OCI-LY1 (cell line): ENCODE measurements around the gene PSMA7.

Experiments used
- H2AFZ ChIP-seq: fragments of 200-600 bp; sonication (generic), shearing (Covaris generic); 2 replicates; pipeline ENCODE4 v1.6.0; 2014; ENCODE audit warnings: antibody characterized with exemption, mild to moderate bottlenecking, low read length
- H3F3A ChIP-seq: fragments of 200-600 bp; sonication (generic), shearing (Covaris generic); 2 replicates; pipeline ENCODE4 v1.6.0; 2014; ENCODE audit warnings: mild to moderate bottlenecking, antibody characterized with exemption, low read length, moderate library complexity; ENCODE audit not compliant: insufficient read depth
- H3K27ac ChIP-seq: fragments of 200-600 bp; sonication (generic); 2 replicates; pipeline ENCODE4 v1.5.1; 2014; ENCODE audit warnings: low read length, mixed run types, mild to moderate bottlenecking, low read depth; ENCODE audit not compliant: poor library complexity, severe bottlenecking
- H3K27me3 ChIP-seq: fragments of 200-600 bp; sonication (generic); 2 replicates; pipeline ENCODE4 v1.6.0; 2014; ENCODE audit warnings: antibody characterized with exemption, mild to moderate bottlenecking, low read length, moderate library complexity; ENCODE audit not compliant: insufficient read depth
- H3K36me3 ChIP-seq: fragments of 200-600 bp; sonication (generic); 2 replicates; pipeline ENCODE4 v1.6.1; 2014; ENCODE audit warnings: mild to moderate bottlenecking, antibody characterized with exemption, low read length, moderate library complexity, mixed read lengths; ENCODE audit not compliant: insufficient read depth
- H3K4me1 ChIP-seq: fragments of 200-600 bp; sonication (generic); 2 replicates; pipeline ENCODE4 v1.5.1; 2014; ENCODE audit warnings: mild to moderate bottlenecking, low read length, moderate library complexity; ENCODE audit not compliant: insufficient read depth, severe bottlenecking
- H3K4me2 ChIP-seq: fragments of 200-600 bp; sonication (generic), shearing (Covaris generic); 2 replicates; pipeline ENCODE4 v1.6.1; 2014; ENCODE audit warnings: low read length
- H3K4me3 ChIP-seq: fragments of 200-600 bp; sonication (generic); 2 replicates; pipeline ENCODE4 v1.5.1; 2014; ENCODE audit warnings: low read length, low read depth, mild to moderate bottlenecking, mixed read lengths; ENCODE audit not compliant: poor library complexity, severe bottlenecking
- H3K79me2 ChIP-seq: fragments of 200-600 bp; shearing (Covaris generic); 2 replicates; pipeline ENCODE4 v1.6.1; 2016; ENCODE audit warnings: mixed run types, low read length, mixed read lengths; ENCODE audit not compliant: insufficient read depth
- H3K9ac ChIP-seq: fragments of 200-600 bp; sonication (generic), shearing (Covaris generic); 2 replicates; pipeline ENCODE4 v1.6.1; 2014; ENCODE audit warnings: mild to moderate bottlenecking, low read length, mixed read lengths
- H3K9me2 ChIP-seq: fragments of 200-600 bp; sonication (generic), shearing (Covaris generic); 2 replicates; pipeline ENCODE4 v1.6.1; 2014; ENCODE audit warnings: low read depth, mild to moderate bottlenecking, low read length, mixed read lengths
- H3K9me3 ChIP-seq: fragments of 200-600 bp; shearing (Covaris generic); 2 replicates; pipeline ENCODE4 v1.6.1; 2014; ENCODE audit warnings: low read length, mixed read lengths
- H4K20me1 ChIP-seq: fragments of 200-600 bp; sonication (generic), shearing (Covaris generic); 2 replicates; pipeline ENCODE4 v1.6.0; 2016; ENCODE audit warnings: mild to moderate bottlenecking, low read length; ENCODE audit not compliant: insufficient read depth
- EZH2 ChIP-seq: fragments of 200-600 bp; sonication (generic), shearing (Covaris generic); IDR thresholded peaks from 2 replicates; pipeline ENCODE4 v1.8.0; 2017; ENCODE audit warnings: borderline replicate concordance, mixed run types, mild to moderate bottlenecking, antibody characterized with exemption, low read length, moderate library complexity, mixed read lengths
- TF ChIP-seq, protein P1 (sequence below): fragments of 200-600 bp; sonication (generic), shearing (Covaris generic); IDR thresholded peaks from 2 replicates; pipeline ENCODE4 v1.5.1; 2017; ENCODE audit warnings: mild to moderate bottlenecking, antibody characterized with exemption, low read length, moderate library complexity, mixed read lengths

The PSMA7 gene

DNA sequence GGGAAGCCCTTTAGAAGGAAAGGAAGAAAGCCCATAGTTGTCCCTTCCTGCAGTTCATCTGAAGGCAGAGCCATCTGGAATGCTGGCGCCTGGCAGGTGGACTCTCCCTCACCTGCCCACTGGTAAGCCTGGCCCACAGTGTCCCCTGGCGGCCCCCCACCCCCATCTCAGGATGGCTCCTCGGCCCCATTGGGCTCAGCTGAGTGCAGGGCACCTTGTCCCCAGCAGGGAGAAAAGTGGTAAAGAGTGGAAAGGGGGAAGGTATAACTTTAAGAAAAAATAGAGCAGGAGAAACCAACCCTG lies 13.0 kb upstream of the PSMA7 start:
- Histone ChIP-seq H3K27ac (no peak overlapping the region), H3K36me3 (peaks cover 19% of the 10 kb centered on the region; the same call in 1 of the 2 replicates), H3K4me1 (peaks cover 3% of the 10 kb centered on the region), H3K4me2 (no peak overlapping the region), H3K4me3 (no peak overlapping the region), H3K9me3 (no peaks in the 10 kb centered on the region), H3F3A (no peaks in the 10 kb centered on the region), H3K9ac (no peak overlapping the region), H3K79me2 (no peaks in the 10 kb centered on the region), H3K27me3 (no peaks in the 10 kb centered on the region), H2AFZ (no peak overlapping the region), H4K20me1 (no peaks in the 10 kb centered on the region), H3K9me2 (no peaks in the 10 kb centered on the region)
- TF ChIP-seq, protein P1, sequence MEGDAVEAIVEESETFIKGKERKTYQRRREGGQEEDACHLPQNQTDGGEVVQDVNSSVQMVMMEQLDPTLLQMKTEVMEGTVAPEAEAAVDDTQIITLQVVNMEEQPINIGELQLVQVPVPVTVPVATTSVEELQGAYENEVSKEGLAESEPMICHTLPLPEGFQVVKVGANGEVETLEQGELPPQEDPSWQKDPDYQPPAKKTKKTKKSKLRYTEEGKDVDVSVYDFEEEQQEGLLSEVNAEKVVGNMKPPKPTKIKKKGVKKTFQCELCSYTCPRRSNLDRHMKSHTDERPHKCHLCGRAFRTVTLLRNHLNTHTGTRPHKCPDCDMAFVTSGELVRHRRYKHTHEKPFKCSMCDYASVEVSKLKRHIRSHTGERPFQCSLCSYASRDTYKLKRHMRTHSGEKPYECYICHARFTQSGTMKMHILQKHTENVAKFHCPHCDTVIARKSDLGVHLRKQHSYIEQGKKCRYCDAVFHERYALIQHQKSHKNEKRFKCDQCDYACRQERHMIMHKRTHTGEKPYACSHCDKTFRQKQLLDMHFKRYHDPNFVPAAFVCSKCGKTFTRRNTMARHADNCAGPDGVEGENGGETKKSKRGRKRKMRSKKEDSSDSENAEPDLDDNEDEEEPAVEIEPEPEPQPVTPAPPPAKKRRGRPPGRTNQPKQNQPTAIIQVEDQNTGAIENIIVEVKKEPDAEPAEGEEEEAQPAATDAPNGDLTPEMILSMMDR, result no peak
- no peak for TF ChIP-seq EZH2

DNA sequence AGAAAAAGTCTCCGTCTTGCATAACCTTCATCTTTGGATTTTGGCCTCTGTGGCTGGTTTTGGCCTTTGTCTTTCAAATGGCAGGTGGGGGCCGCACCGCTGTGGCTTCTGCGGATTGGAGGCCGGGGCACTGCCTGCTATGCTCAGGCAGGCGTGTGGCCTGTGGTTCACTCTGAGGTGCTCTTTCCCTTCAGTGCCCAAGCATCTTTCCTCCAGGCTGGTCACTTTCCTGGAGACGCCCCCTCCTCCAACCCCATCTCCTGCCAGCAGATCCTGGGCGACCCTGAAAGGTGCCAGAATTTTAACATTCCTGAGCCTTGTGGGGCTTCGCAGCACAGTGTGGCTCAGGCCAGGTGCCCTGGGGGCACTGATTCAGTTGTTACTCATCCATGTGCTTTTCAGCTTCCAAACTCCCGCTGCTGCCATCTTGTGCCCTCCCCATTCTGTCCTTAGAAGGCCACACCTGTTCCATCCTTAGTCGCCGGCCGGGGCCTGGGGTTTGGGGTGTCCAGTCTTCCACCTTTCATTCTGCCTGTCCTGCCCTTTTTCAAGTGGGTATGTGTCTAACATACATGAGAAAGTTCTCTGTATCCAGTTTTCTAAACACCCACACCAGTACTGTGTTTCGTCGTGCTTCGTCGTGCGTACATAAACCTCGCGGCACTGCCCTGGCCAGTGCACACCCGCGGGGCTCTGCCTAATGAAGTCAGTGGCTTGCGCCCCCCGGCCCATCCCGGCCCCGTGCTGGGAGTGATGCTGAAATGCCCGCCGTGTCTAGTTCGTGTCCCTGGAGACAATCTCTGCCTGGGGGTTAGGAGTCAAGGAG lies 12.4 kb upstream of the PSMA7 start:
- H3K27me3 ChIP-seq, result no peaks in the 10 kb centered on the region
- H3F3A ChIP-seq, result no peaks in the 10 kb centered on the region
- H3K4me3 ChIP-seq, result no peak overlapping the region
- no peak overlapping the region for H3K4me2 ChIP-seq
- no peaks in the 10 kb centered on the region for H3K9me2 ChIP-seq
- H3K36me3 ChIP-seq, result peaks cover 19% of the 10 kb centered on the region; the same call in 1 of the 2 replicates
- TF ChIP-seq, protein P1, result no peak
- no peak for TF ChIP-seq EZH2
- H3K9ac ChIP-seq, result no peak overlapping the region
- H2AFZ ChIP-seq, result no peak overlapping the region
- no peaks in the 10 kb centered on the region for H3K9me3 ChIP-seq
- no peak overlapping the region for H3K27ac ChIP-seq
- H4K20me1 ChIP-seq, result no peaks in the 10 kb centered on the region
- H3K4me1 ChIP-seq, result peaks cover 3% of the 10 kb centered on the region
- no peaks in the 10 kb centered on the region for H3K79me2 ChIP-seq

DNA sequence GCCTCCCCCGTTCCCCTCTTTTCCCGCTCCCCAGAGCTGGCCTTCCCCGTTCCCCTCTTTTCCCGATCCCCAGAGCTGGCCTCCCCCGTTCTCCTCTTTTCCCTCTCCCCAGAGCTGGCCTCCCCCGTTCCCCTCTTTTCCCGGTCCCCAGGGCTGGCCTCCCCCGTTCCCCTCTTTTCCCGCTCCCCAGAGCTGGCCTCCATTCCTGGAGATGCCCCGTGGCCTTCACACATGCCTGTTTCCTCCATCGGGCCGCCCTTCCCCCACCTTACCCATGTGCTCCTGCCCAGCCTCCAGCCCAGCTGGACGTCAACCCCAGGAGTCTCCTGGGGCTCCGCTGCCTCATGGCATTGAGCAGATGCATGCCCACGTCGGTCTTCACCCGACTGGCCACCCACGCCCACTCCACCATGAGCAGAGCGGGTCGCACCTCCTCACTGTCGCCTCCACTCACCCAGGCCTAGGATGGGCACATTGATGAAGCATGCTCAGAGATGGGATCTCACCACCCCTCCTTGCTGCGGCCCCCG lies 8.7 kb upstream of the PSMA7 start:
- Histone ChIP-seq H3K9me2 (no peaks in the 10 kb centered on the region), H3K4me3 (no peak overlapping the region), H3F3A (no peaks in the 10 kb centered on the region), H2AFZ (no peak overlapping the region), H3K4me1 (peaks cover 3% of the 10 kb centered on the region), H3K9ac (no peak overlapping the region), H3K36me3 (peaks cover 19% of the 10 kb centered on the region; the same call in 1 of the 2 replicates), H3K27me3 (no peaks in the 10 kb centered on the region), H4K20me1 (no peaks in the 10 kb centered on the region), H3K79me2 (no peaks in the 10 kb centered on the region), H3K9me3 (no peaks in the 10 kb centered on the region), H3K27ac (no peak overlapping the region), H3K4me2 (no peak overlapping the region)
- no peak for TF ChIP-seq EZH2

DNA sequence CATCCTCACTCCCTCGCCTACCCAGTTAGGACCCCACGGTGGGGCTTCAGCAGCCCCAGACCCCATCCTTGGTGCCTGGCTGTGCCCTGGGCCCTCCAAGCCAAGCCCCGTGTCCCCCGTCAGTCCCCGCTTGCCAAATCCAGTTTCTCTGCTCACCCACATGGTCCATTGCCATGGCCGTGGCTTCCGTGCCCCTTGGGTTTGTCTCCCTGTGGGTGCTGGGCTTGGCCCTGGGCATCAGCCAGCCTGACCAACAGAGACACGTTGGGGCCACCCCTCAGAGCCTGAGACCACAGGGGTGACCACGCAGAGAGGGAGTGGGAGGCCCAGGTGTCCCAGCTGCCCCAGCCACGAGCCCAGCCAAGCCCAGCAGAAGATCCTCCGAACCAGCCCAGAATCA lies 8.0 kb upstream of the PSMA7 start:
- H3K9ac ChIP-seq, result no peak overlapping the region
- H3K36me3 ChIP-seq, result peaks cover 19% of the 10 kb centered on the region; the same call in 1 of the 2 replicates
- H3K4me3 ChIP-seq, result no peak overlapping the region
- no peaks in the 10 kb centered on the region for H3F3A ChIP-seq
- no peaks in the 10 kb centered on the region for H3K27me3 ChIP-seq
- no peak overlapping the region for H3K4me2 ChIP-seq
- no peaks in the 10 kb centered on the region for H3K9me2 ChIP-seq
- H3K4me1 ChIP-seq, result no peaks in the 10 kb centered on the region
- TF ChIP-seq, protein P1, result no peak
- no peak for TF ChIP-seq EZH2
- H3K79me2 ChIP-seq, result no peaks in the 10 kb centered on the region
- no peak overlapping the region for H3K27ac ChIP-seq
- no peaks in the 10 kb centered on the region for H4K20me1 ChIP-seq
- no peak overlapping the region for H2AFZ ChIP-seq
- H3K9me3 ChIP-seq, result no peaks in the 10 kb centered on the region
